ENCODE measurements around the gene DRC7.
"Not testable (repeated sequence)": the region's sequence is repeated elsewhere in the genome, so short reads cannot be mapped to it uniquely, and the experiment has no call there.

Gene DRC7

DNA sequence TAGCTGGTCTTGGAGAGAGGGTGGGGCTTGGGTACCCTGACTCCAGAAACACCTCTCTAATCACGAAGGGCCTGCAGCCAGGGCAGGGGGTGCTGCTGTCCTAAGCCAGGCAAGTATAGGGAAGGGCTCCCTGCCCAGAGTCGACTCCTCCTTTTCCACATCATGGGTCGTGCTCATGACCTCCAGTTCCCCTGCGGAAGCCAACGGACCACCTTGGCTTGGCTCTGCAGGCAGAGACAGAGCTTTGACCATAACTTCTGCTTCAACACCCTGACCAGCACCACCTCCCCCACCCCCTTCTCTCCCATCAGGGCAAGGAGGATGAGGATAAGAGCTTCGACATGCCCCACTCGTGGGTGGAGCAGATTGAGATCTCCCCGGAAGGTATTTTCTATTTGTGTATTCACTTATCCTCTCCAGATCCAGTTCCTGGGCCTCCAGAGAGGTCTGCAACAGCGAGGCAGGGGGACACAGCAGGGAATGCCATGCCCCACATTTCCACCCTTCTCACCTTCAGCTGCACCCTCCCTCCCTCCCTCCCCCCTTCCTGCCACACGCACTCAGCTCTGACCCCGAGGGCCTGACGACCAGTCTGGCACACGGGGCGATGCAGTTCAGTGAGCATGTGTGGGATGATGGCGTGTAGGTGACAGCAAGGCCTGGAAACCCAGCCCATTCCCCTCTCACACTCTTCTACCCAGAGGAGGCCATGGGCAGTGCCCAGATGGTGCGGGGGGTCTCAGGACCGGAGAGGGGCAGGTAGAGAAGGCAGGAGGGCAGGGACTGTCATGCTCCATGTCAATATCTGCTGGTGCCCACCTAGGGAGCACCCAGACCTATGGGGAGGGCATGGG, 27.0 kb downstream of the DRC7 start:
- no peak for DNase-seq

GRCh38 chr16:57722210-57722499, 27.5 kb downstream of the DRC7 start:
- no peak for DNase-seq

DNA sequence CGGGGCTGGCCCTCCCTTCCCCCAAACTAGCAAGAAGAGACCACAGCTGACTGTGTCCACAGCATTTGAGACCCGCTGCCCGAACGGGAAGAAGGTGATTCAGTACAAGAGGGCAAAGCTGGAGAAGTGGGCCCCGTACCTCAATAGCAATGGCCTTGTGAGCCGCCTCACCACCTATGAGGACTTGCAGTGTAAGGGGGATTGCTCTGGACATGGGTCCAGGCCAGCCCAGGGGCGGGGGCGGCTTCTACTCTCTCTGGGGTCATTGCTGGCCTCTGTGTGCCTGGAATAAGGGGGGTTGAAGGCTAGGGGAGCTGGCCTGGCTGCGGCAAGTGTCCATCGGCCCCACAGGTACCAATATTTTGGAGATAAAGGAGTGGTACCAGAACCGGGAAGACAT, 28.0 kb downstream of the DRC7 start:
- DNase-seq, result no peak

DNA sequence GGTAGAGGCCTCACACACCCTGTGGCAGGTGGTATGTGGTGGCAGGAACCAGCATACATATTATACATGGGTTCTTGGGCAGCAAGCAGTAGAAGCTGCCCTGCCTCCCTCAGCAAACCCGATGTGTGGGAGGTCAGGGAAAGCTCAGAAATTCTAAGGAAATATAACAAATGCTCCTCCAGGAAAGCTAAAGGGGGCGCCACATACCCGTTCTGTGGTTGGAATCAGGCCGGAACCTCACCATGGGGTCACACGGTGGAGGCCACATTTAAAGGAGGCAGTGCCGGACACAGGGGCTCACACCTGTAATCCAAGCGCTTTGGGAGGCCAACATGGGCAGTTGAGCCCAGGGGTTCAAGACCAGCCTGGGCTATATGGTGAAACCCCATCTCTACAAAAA, 28.6 kb downstream of the DRC7 start:
- DNase-seq, result no peak

GRCh38 chr16:57724531-57724930, 29.9 kb downstream of the DRC7 start:
- no peak for DNase-seq

DNA sequence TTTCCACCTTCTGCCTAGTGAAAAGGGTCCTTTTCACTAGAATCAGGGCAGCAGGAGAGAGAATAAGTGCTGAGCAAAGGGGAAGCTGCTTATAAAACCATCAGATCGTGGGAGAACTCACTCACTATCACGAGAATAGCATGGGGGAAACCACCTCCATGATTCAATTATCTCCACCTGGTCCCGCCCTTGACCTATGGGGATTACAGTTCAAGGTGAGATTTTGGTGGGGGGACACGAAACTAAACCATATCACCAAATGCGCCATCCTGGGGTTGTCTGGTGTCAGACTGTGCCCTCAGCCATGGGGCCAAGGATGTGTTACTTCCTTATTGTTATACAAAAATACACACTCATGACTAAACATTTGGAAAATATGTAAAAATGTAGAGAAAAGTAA, 30.5 kb downstream of the DRC7 start:
- no peak for DNase-seq

GRCh38 chr16:57725554-57725953, 30.9 kb downstream of the DRC7 start:
- DNase-seq, result no peak

GRCh38 chr16:57725976-57726375, 31.4 kb downstream of the DRC7 start:
- no peak for DNase-seq

DNA sequence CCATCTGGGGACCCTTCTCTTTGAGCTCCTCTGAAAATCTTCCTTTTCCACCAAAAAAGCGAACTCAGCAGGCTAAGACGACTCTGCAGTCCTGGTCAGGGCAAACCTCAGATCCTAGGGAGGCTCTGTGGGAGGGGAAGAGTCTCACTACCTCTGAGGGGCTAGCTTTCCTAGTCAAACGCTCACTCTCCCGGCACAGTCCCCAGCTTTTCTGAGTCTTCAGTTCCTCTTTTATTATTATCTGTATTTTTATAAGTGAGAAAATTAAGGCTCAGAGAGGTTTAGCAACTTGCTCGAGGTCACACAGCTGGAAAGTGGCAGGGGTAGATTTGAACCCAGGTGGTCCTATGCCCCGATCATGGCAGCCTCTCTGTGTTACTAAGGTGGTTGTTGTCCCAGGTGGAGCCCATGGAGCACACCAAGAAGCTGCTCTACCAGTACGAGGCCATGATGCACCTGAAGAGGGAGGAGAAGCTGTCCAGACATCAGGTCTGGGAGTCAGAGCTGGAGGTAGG, 31.9 kb downstream of the DRC7 start:
- no peak for DNase-seq

GRCh38 chr16:57727610-57728009, 33.0 kb downstream of the DRC7 start:
- DNase-seq, result no peak

GRCh38 chr16:57728336-57729181, 34.0 kb downstream of the DRC7 start:
- DNase-seq, result no peak

GRCh38 chr16:57729182-57729484, 34.5 kb downstream of the DRC7 start:
- no peak for DNase-seq

DNA sequence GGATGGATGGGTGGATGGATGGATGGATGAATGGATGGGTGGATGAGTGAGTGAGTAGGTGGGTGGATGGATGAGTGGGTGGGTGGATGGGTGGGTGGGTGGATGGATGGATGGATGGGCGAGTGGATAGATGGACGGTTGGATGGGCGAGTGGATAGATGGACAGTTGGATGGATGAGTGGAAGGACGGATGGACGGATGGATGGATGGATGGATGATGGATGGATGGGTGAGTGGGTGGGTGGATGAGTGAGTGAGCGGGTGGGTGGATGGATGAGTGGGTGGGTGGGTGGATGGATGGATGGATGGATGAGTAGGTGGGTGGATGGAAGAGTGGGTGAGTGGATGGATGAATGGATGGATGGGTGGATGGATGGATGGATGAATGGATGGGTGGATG, 35.2 kb downstream of the DRC7 start:
- DNase-seq, result not testable (repeated sequence)

- DNase-seq, result no peak
Measured at GRCh38 chr16:57730771-57731730, 36.4 kb downstream of the DRC7 start.

GRCh38 chr16:57732037-57732436, 37.4 kb downstream of the DRC7 start:
- no peak for DNase-seq

GRCh38 chr16:57732714-57733113, 38.1 kb downstream of the DRC7 start:
- no peak for DNase-seq

GRCh38 chr16:57734308-57734924, 39.8 kb downstream of the DRC7 start:
- no peak for DNase-seq

DNA sequence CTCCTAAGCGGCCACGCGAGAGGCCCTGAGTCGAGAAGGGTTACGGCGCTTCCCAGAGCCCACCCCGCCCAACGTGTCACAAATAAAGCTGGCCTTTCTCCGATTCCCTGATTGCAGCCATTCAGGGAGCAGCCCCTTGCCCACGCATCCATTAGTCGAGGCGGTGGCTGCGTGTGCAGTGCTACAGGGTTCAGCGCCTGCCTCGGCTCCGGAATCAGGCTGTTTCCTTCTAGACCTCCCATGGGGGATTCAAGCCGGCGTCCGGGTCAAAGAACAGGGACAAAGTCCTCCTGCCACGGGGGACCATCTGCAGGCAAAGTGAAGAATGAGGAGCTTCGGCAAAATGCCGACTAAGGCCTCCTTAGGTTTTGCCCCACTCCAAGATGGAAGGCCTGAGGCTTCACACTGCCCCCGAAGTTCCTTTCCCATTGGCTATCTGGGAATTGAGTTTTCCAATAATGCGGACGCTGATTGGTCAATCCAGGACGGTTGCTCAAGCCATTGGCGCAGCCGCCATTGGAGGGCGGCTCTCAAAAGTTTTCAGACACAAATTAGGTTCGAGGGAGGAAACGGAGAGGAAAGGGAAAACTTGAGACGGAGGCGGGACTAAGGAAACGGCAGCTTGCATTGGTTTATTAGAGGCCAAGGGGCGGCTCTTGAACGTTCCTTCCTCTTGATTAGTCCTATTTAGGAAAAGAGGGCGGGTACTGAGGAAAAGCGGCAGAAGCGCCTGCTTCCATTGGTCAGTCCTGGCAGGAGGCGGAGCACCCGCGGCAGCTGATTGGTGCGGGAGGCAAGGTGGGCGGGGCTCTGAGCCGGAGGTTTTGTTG, 40.5 kb downstream of the DRC7 start:
- DNase-seq, result peak; percentile 98

GRCh38 chr16:57735755-57736418, 41.3 kb downstream of the DRC7 start, which contains the start of gene KATNB1:
Gene KATNB1, plus strand, starts transcription at chr16:57735770. Its CDS starts 1,474 bp downstream, at chr16:57737244.
- no peak for DNase-seq

DNA sequence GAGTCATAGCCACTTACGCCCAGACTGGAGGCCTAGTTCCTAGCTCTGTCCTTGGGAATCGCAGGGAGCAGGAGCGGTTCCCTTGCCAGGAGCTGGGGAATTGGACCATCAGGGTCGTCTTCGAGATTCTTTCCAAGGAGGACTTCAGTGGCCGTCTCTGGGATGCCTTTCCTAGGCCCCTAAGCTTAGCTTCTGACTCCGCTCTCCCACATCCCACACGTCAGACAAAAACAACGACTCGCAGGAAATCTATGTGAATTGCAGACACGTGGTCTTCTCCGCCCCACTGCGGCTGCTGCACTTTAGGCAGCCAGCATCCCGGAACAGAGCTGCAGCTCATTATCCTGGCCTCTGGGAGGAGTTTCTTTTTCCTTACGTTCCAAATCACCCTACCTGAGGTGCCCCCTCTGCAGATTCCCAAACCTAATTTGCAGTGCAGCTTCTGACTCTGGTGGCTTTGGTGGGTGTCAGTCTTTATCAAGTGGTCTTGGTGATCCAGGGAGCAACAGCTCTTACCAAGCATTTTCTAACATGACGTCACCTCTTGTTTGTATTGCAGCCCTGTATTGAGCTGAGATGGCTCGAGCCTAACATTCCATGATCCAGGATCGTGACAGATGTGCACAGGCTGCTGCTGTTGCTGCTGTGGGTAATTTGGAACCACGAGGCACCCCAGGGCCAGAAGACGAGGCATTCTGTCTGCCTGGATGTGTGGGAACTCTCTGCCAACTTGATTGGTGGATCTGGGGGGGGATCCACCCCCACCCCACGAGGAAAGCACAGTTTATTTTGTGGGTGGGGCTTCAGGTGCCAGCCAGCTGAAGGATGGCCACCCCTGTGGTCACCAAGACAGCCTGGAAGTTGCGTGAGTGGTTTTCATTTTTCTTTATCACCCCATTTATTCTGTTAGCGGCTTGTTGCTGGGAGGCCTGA, 42.1 kb downstream of the DRC7 start:
- DNase-seq, result peak; percentile 20

Data from NCI-H1694 treated with DMSO at 0.1 percent for 48 hours (cell line).